DMS153 treated with DMSO at 0.1 percent for 48 hours (cell line): ENCODE results near the gene SERINC1.

Experiments
- DNase-seq: peaks from one replicate; lab custom pipeline; 2025; ENCODE audit not compliant: unreplicated experiment; lab: John Stamatoyannopoulos, UW

SERINC1 gene

DNA sequence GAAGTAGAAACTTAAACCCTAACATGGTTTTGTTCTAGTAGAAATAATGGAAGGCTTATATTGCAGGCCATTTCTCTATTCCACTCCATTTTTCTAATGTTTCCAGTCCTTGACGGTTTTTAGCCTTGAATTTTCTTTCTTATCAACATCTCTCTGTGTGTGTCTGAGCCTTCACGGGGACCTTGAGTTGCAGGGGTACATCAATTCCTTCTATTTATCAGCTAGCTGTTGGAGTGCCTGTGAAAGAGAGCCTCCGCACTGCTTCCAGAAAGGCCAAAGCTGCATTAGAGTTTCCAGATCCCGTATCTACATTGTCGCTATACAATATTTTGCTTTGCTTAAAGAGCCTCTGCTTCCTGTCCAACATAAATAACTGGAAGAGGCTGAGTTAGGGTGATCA lies 77.6 kb downstream of the SERINC1 start:
- no peak for DNase-seq

DNA sequence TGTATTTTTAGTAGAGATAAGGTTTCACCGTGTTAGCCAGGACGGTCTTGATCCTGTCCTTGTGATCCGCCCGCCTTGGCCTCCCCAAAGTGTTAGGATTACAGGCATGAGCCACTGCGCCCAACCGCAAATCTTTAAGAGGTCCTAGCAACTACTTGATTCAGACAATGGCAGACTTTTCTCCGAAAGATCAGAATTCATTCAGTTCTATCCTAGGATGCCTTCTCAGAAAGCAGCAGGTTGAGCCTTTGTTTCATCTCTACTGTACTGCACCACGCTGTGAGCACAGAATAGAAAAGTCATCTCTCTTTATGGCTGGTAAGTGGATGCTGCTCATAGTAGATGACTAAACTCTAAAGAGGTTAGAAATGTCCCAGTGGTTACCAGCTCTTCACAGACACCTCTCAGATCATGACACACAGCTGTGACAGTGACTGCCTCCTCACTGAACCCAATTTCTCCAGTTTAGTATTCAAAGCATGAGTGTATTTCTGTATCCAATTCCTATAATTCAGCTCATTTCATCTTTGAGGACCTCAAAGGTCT lies 78.2 kb downstream of the SERINC1 start:
- DNase-seq = no peak
